HG03432 (cell line): ENCODE data around the gene RASA3.
"Not testable (repeated sequence)": the region's sequence is repeated elsewhere in the genome, so short reads cannot be mapped to it uniquely, and the experiment has no call there.

ENCODE experiments used
- ATAC-seq: cut with Tn5 transposase; IDR thresholded peaks from one replicate; pipeline ENCODE4 v1.9.1; 2021; ENCODE audit warnings: mild to moderate bottlenecking, moderate library complexity; ENCODE audit not compliant: unreplicated experiment

RASA3 gene, protein sequence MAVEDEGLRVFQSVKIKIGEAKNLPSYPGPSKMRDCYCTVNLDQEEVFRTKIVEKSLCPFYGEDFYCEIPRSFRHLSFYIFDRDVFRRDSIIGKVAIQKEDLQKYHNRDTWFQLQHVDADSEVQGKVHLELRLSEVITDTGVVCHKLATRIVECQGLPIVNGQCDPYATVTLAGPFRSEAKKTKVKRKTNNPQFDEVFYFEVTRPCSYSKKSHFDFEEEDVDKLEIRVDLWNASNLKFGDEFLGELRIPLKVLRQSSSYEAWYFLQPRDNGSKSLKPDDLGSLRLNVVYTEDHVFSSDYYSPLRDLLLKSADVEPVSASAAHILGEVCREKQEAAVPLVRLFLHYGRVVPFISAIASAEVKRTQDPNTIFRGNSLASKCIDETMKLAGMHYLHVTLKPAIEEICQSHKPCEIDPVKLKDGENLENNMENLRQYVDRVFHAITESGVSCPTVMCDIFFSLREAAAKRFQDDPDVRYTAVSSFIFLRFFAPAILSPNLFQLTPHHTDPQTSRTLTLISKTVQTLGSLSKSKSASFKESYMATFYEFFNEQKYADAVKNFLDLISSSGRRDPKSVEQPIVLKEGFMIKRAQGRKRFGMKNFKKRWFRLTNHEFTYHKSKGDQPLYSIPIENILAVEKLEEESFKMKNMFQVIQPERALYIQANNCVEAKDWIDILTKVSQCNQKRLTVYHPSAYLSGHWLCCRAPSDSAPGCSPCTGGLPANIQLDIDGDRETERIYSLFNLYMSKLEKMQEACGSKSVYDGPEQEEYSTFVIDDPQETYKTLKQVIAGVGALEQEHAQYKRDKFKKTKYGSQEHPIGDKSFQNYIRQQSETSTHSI

DNA sequence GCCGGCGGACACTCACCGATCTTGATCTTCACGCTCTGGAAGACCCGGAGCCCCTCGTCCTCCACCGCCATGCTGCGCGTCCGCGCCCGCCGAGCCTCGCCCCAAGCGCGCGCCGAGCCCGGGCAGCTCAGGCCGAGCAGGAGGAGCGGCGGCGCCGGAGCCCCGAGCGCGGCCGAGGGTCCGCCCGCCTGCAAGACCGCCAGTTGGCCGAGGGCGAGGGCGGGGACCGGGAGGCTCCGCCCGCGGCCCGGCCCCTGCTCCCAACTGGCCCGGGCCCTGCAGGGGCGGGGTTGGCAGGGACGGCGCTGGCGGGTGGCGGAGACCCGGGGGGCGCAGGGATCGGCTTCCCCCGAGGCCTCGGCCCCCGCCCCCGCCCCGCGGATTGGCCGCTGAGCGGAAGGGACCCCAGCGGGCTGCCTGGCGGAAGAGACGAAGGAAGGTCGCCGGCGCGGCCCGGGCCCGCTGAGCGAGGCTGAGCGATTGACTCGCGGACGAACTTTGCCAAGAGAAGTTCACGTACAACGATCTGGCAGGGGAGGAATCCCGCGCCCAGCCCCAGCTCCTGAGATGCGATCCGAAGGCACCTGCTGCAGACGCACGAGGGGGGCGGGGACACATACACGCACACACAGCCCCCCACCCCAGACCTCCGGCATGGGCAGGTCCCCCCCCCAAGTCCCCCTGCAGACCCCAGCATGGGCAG lies at the start of gene RASA3:
Gene RASA3, minus strand, starts transcription at position 205 of the 703 bp plus-strand sequence. Its CDS starts 134 bp downstream, at position 71.
- peak; percentile 70 for ATAC-seq

DNA sequence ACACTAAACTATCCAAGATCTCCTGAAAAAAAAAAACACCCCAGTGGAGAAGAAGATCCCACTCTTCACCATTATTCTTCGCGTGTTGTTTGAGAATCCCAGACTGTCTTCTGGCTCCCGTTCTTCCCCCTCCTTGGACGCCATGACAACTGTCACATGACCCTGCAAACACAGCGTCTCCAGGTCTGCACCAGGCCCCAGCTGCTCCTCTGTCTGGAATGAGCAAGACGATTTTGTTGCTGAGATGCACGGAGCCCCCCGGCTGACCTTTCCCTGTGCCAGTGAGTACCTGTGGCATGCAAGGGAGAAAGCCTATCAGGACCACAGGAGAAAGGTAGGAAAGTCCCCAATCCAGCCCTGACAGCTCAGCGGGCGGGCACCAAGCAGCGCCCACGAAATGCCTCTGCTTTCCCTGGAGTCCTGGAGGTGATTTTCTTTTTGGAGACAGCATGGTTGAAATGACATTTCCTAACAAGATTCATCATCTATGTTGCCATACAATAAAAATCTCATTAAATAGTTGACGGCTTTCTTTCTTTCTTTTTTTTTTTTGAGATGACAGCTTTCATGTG lies 46.8 kb upstream of the RASA3 start, which contains the start of gene CFAP97D2:
Gene CFAP97D2, plus strand, starts transcription at position 171 of the 572 bp plus-strand sequence. Its CDS starts 74 bp downstream, at position 245.
- ATAC-seq = no peak

DNA sequence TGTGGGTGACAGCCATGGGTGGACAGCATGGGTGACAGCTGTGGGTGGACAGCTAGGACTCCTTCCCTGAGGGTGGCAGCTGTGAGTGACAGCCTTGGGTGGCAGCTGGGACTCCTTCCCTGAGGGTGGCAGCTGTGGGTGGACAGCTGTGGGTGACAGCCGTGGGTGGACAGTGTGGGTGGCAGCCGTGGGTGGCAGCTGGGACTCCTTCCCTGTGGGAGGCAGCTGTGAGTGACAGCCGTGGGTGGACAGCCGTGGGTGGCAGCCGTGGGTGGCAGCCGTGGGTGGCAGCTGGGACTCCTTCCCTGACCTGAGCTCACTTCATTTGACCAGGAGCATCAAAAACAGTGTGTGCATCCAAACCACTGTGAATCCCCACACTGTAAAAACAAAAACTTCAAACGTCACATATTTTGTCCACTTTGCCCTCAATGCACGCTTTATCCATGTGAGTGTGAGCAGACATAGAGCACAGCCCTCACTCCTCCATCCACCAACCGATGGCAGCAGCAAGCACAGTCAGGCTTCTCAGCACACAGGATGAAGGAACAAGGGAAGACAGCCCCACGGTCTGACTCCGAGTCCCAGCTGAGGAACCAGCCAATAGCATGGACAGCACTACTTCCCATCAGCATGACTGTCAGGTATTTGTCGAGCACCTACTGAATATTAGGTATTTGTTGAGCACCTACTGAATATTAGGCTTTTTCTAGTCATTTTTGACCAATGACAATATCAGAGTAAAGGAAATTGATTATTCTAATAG lies 45.0 kb upstream of the RASA3 start:
- ATAC-seq = no peak

DNA sequence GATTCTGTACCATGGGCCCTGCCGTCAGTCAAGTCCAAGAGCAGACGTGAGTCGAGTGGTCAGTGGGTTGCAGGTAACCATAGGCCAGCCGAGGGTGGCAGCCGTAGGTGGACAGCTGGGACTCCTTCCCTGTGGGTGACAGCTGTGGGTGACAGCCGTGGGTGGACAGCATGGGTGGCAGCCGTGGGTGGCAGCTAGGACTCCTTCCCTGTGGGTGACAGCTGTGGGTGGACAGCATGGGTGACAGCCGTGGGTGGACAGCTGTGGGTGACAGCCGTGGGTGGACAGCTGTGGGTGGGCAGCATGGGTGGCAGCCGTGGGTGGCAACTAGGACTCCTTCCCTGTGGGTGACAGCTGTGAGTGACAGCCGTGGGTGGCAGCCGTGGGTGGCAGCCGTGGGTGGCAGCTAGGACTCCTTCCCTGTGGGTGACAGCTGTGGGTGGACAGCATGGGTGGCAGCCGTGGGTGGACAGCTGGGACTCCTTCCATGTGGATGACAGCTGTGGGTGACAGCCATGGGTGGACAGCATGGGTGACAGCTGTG lies 44.0 kb upstream of the RASA3 start:
- not testable (repeated sequence) for ATAC-seq

DNA sequence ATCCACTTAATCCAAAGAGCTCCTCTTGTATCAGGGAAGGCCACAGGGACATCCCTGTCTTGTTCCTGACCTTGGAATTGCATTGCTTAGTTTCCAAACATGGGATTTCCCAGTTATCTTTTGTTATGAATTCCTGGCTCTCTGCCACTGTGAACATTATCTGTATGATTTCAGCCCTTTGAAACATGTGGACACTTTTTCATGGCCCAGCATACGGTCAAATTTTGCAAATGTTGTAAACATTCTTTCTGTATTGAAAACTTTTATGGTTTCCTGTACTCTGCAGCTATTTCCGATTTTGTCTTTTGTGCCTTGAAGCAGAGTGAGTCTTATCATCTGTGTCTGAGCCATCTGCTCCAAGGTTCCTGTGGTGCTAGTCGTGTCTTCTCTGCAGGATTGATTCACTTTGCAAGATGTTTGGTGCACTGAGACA lies 42.1 kb upstream of the RASA3 start:
- no peak for ATAC-seq

DNA sequence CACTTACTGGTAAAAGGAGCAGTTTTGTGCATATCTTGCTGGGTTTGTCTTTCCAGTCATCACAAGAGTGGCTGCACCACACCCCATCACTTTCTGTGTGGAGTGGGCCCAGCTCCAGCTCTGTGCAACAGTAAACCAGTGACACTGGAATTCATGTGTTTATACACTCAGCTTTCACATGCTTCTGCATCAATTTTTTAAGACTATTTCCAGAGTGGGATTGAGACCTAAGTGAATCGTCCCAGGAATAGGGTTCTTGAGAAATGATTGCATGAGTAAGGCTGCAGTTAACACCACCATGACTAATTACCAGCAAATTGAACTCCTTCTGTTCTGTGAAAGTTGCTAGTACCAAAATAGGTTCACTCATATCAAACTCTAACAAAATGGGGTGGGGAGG lies 41.3 kb upstream of the RASA3 start:
- no peak for ATAC-seq

DNA sequence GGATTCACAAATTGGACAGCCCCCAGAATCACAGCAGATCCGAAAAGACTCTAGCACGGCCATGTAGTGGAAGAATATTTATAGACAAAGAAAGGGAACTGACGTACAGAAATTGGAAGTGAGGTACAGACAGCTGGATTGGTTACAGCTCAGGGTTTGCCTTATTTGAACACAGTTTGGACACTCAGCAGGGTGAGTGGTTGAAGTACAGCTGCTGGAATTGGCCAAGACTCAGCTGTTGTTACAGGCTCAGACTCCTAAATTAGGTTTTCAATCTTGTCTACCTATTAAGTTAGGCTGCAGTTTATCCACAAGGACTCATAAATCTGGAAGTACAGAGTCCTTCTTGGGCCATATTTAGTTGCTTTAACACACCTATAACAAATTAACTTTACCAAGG lies 40.8 kb upstream of the RASA3 start:
- ATAC-seq = no peak

DNA sequence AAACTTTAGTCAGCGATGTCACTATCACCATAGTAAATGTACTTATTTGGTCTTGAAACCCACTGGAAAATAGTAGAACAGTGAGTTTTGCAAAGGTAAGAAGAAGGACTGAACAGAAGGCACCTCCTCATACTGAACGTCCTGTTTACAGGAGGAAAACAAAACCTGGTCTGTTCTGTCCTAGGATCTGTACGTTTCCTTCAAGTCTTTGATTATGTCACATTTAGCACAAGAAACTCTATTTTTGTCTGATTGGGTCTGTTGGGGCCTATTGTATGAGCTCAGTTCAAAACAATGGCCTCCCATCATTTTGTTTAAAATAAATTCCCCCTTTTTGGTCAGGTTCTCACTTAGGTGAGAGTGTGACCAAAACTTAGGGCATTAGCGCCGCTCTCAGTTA lies 35.5 kb upstream of the RASA3 start:
- no peak for ATAC-seq

DNA sequence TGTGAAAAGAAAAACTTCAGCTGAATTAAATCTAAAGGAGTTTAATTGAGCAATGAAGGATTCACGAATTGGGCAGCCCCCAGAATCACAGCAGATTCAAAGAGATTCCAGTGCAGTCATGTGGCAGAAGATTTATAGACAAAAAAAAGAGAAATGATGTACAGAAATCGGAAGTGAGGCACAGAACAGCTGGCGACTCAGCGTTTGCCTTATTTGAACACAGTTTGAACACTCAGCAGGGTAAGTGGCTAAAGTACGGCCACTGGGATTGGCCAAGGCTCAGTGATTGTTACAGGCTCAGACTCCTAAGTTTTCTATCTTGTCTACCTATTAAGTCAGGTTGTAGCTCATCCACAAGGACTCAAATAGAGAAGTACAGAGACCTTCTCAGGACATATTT lies 35.0 kb upstream of the RASA3 start:
- ATAC-seq = no peak

DNA sequence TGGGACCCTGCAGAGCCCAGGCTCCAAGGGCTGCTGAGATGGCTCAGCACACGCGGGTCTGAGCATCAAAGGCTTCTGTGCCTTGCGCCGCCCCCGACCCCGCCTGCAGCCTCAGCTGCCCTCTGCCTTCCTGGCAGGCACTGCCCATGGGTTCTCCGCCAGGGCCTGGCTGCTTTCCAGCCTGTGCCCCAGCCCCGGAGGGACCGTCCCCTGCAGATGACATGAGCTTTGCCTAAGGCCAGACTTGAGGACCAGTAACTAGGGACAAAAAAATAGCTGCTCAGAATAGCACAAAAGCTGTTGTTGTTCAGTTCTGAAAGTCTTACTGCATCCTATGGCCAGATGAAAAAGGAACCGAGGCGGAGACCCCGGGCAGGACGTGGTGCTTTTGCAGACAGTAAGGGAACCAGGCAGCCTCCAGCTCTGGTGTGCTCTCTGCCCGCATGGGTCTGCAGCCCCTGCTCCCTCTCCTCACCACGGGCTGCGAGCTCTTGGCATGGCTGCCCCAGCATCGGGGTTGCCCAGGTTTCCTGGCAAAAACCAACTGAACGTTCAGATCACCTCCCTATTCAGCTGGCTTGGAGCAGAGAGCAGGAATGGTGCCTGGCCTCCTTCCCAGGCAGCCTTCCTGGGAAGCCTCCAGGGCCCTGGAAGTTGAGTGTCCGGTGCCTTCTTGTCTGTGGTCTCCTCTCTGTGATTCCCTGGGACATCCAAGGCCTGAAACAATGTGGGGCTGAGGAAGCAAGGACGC lies 34.1 kb upstream of the RASA3 start:
- ATAC-seq = no peak

DNA sequence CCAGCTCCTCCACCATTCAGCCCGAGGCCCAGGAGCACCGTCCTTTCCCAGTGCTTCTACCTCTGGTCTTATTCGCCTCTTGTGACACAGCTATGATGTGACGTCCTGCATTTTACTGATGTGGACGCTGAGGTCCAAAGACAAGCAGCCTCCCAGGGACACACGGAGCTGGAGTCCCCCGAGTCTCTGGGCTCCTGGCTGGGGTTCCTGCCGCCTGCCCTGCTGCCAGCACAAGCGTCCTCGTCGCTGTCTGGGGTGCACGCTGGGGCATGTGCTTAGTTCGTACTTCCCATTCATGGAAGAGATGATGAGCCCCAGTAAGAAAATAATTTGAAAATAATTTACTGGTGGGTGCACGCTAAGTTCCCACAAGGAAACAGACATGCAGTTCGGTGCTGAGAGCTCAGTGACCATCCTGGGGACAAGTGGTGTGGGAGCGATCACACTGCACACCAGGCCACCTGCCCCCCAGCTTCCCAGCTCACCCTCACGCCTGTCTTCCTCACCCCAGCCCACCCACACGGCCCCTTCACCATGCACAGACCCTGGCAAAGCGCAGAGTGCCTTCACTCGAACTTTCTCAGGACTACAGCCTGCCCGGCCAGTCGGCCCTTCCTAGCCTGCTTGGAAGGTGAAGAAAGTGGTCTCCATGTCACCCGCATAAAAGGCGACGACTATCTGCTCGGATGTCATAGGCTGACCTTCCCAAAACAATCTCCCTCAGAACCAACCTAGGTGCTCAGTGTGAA lies 32.4 kb upstream of the RASA3 start:
- no peak for ATAC-seq

DNA sequence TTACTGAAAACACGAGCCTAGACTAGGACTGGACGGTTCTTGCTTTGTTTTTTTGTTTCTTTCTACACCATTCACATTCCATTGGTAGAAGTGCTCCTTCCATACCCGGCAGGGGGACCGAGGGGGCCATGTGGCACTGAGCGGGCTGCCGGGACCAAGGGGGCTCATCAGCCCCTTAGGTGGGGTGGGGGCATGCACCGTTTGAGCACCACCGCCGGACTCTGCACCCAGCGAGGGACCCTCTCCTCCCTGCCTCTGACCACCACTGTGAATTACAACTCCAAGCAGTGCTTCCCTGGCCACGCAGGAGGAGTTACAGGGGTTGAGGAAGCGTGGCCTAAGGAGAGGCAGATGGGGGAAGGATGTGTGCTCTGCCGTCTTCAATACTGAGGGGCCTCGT lies 31.6 kb upstream of the RASA3 start:
- no peak for ATAC-seq

DNA sequence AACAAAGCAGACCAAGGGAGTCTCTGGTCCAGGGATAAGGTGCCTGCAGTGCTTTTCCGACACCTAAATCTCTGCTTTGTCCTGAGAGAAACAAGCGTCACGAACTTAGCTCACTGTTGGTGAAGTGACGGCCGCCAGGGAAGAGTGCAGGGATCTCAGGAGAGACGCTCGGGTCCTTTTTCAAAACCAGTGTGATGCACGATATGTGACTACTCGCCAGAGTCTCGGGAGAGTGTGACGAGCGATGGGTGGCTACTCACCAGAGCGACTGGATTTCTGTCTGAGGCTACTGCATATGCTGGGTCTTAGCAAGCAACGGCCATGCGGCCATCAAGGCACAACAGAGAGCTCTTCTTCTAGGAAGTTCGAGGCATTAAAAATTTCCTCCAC lies 30.1 kb upstream of the RASA3 start:
- ATAC-seq = no peak

DNA sequence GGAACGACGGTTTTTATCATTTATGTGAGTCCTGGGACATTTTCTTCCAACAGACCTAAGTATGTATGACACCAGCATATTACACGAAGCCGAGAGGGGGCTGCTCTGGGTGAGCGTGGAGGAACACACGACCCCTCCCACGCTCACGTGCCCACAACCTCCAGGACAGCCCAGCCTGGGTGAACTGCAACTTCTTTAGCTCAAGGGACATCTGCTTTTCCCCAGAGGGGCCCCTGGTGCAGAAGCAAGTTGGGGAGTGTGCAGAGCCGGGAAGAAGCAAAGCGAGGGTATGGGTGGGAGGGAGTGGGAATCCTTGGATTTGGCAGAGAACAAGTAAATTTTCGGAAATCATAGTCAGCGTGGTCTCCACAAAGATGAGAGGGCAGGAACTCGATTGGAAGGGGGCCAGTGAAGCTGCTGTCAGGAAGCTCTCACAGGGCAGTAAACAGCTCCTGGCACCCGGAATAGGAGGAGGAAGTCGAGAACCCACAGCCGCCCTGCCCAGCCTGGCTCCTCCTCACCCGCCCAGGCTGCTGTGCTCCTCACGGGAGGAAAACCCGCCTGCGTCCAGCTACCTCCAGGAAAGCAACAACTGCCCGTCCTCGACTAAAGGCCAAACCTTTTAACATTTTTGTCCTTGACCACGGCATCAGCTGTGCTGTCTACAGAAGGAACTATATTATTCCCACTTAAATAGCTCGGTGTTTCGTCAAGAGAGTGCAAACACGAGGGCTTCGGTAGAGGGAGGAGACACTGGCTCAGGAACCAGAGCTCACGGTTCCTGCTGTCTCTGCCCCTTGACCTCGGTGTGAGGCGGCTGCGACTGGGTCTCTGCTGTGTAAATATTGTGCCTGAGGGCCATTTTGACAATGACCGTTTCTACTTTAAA lies 29.5 kb upstream of the RASA3 start:
- no peak for ATAC-seq

DNA sequence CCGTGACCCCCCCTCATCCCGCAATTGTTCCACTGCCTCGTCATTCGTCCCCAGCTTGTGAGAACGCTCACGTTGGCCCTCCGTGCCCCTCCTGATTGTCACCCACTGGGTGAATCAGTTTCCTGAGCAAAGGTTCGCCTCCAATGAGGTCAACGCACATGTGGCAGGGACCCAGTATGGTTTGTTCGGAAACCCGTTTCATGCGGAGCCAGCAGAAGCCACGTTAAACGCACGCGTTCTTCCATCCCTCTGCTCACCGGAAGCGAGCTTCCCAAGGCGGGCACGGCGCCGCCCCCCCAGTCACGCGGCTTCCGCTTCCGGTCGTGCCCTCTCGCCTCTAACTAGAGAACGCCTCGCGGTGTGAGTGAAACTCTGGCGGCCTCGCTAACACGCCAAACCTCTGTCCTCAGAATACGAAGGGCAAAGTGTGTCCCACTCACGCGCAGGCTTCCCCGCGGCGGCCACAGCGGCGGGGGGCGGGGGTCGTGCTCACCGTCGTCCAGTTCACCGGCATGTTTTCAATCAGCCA lies 28.7 kb upstream of the RASA3 start:
- ATAC-seq = no peak

DNA sequence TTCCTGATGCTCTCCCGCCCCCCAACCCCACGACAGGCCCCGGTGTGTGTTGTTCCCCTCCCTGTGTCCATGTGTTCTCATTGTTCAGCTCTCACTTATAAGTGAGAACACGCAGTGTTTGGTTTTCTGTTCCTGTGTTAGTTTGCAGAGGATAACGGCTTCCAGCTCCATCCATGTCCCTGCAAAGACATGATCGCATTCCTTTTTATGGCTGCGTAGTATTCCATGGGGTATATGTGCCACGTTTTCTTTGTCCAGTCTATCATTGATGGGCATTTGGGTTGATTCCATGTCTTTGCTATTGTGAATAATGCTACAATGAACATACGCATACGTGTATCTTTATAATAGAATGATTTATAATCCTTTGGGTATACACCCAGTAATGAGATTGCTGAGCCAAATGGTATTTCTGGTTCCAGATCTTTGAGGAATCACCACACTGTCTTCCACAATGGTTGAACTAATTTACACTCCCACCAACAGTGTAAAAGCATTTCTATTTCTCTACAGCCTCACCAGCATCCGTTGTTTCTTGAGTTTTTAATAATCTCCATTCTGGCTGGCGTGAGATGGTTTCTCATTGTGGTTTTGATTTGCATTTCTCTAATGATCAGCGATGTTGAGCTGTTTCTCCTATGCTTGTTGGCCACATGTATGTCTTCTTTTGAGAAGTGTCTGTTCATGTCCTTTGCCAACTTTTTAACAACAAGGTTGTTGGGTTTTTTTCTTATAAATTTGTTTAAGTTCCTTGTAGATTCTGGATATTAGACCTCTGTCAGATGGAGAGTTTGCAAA lies 26.6 kb upstream of the RASA3 start:
- ATAC-seq = not testable (repeated sequence)
